SKM-1 (cell line): ENCODE data around the gene PADI1.
A peak's percentile ranks its signal among the peaks of the same experiment; 100 is the strongest.

Experiments used
- DNase-seq: peaks from one replicate; lab custom pipeline; 2025; ENCODE audit not compliant: unreplicated experiment; lab: John Stamatoyannopoulos, UW

Gene PADI1

GRCh38 chr1:17214876-17215544 is 10.1 kb downstream of the PADI1 start:
- DNase-seq = no peak

- no peak for DNase-seq
Measured at GRCh38 chr1:17215545-17215890, 10.6 kb downstream of the PADI1 start.

GRCh38 chr1:17216078-17216477 is 11.2 kb downstream of the PADI1 start:
- no peak for DNase-seq

GRCh38 chr1:17217607-17218006 is 12.7 kb downstream of the PADI1 start:
- no peak for DNase-seq

GRCh38 chr1:17218939-17219338 is 14.0 kb downstream of the PADI1 start:
- DNase-seq = no peak

GRCh38 chr1:17220287-17220686 is 15.4 kb downstream of the PADI1 start:
- no peak for DNase-seq

GRCh38 chr1:17222557-17222956 is 17.6 kb downstream of the PADI1 start:
- DNase-seq = no peak

- DNase-seq = no peak
Measured at GRCh38 chr1:17224434-17224833, 19.5 kb downstream of the PADI1 start.

- no peak for DNase-seq
Measured at GRCh38 chr1:17225140-17225539, 20.2 kb downstream of the PADI1 start.

GRCh38 chr1:17227358-17227915 is 22.5 kb downstream of the PADI1 start:
- DNase-seq = no peak

- DNase-seq = no peak
Measured at GRCh38 chr1:17228619-17229018, 23.7 kb downstream of the PADI1 start.

GRCh38 chr1:17229379-17229778 is 24.5 kb downstream of the PADI1 start:
- DNase-seq = no peak

GRCh38 chr1:17230106-17230505 is 25.2 kb downstream of the PADI1 start:
- DNase-seq = no peak

GRCh38 chr1:17230671-17231310 is 25.9 kb downstream of the PADI1 start:
- no peak for DNase-seq

GRCh38 chr1:17232759-17233661 is 28.1 kb downstream of the PADI1 start:
- DNase-seq = no peak

GRCh38 chr1:17233675-17234320 is 28.9 kb downstream of the PADI1 start:
- no peak for DNase-seq

- no peak for DNase-seq
Measured at GRCh38 chr1:17234405-17234804, 29.5 kb downstream of the PADI1 start.

GRCh38 chr1:17235135-17235885 is 30.4 kb downstream of the PADI1 start:
- DNase-seq = no peak

- DNase-seq = peak; percentile 51
Measured at GRCh38 chr1:17236779-17237560, 32.0 kb downstream of the PADI1 start.

- DNase-seq = no peak
Measured at GRCh38 chr1:17237561-17237903, 32.6 kb downstream of the PADI1 start.
